H1 (cell line): ENCODE data around the gene SENP3. TPM values are rescaled to one million over a fixed set of nuclear protein-coding genes. Genes with fewer than 3 reads are reported as not detected.

Experiments
- CTCF ChIA-PET: fragments of 300-600 bp; sonication (Branson Sonifier 250); formaldehyde crosslinking; loops from one replicate; lab custom pipeline; 2021; ENCODE audit not compliant: partially characterized antibody; lab: Charles Lee
- POLR2A ChIA-PET: fragments of 300-600 bp; sonication (Branson Sonifier 250); formaldehyde crosslinking; loops from one replicate; lab custom pipeline; 2021; ENCODE audit warnings: inconsistent platforms; ENCODE audit not compliant: partially characterized antibody; lab: Charles Lee
- DNase-seq, 2 experiments: peaks; one replicate each; pipeline versions ENCODE4 v3.0.0 to v3.0.0-alpha.2; 2010 to 2022; ENCODE audit warnings: low spot score in 2 of 2, low read depth in 1 of 2, mixed read lengths in 1 of 2
- FAIRE-seq: peaks from 2 replicates; lab custom pipeline; 2011; peaks lifted over from hg19 to GRCh38; lab: Jason Lieb, UNC
- H2AFZ ChIP-seq: 2 replicates; pipeline ENCODE4 v1.8.1; 2012; ENCODE audit warnings: low read length, inconsistent platforms
- H2AK5ac ChIP-seq: 2 replicates; pipeline ENCODE4 v1.6.1; 2013; ENCODE audit warnings: low read depth, low read length
- H2BK120ac ChIP-seq: replicated peaks from 2 replicates; pipeline ENCODE3; 2013; ENCODE audit warnings: low read depth, low read length, inconsistent platforms
- H2BK12ac ChIP-seq: 2 replicates; pipeline ENCODE4 v1.6.1; 2013; ENCODE audit warnings: low read depth, low read length
- H2BK15ac ChIP-seq: 2 replicates; pipeline ENCODE4 v1.6.1; 2013; ENCODE audit warnings: low read length
- H2BK20ac ChIP-seq: 2 replicates; pipeline ENCODE4 v1.6.1; 2013; ENCODE audit warnings: low read length
- H2BK5ac ChIP-seq: 2 replicates; pipeline ENCODE4 v1.6.1; 2013; ENCODE audit warnings: low read depth, low read length
- H3K14ac ChIP-seq: 2 replicates; pipeline ENCODE4 v1.6.1; 2013; ENCODE audit warnings: inconsistent platforms; ENCODE audit not compliant: insufficient read length
- H3K18ac ChIP-seq: 2 replicates; pipeline ENCODE4 v1.6.1; 2013; ENCODE audit warnings: low read length; ENCODE audit errors: extremely low read depth
- H3K23ac ChIP-seq: 2 replicates; pipeline ENCODE4 v1.6.1; 2013; ENCODE audit warnings: inconsistent platforms; ENCODE audit not compliant: insufficient read length
- H3K23me2 ChIP-seq: 2 replicates; pipeline ENCODE4 v1.6.1; 2013; ENCODE audit warnings: low read depth, low read length
- H3K27ac ChIP-seq: 2 replicates; pipeline ENCODE4 v1.6.1; 2011; ENCODE audit warnings: low read depth, low read length, inconsistent platforms
- H3K27me3 ChIP-seq, 4 experiments: replicated peaks in 1 of 4; 1 replicate in 1 of 4; 2 replicates in 3 of 4; pipeline versions ENCODE4 v1.6.1 to v1.8.1; 2011 to 2013; ENCODE audit warnings: low read length in 3 of 4, mild to moderate bottlenecking in 3 of 4, inconsistent platforms in 2 of 4, mixed read lengths in 2 of 4, moderate library complexity in 1 of 4; ENCODE audit not compliant: control insufficient read depth in 3 of 4, insufficient read depth in 3 of 4; ENCODE audit errors: extremely low read depth in 1 of 4
- H3K36me3 ChIP-seq, 4 experiments: 2 replicates each; pipeline versions ENCODE4 v1.6.1 to v1.8.1; 2011 to 2013; ENCODE audit warnings: mild to moderate bottlenecking in 4 of 4, low read length in 3 of 4, moderate library complexity in 2 of 4, control low read depth in 1 of 4, inconsistent platforms in 1 of 4; ENCODE audit not compliant: insufficient read depth in 4 of 4, control insufficient read depth in 2 of 4
- H3K4ac ChIP-seq: replicated peaks from 2 replicates; pipeline ENCODE3; 2013; ENCODE audit warnings: low read length, low read depth, mixed read lengths, inconsistent platforms; ENCODE audit not compliant: insufficient read length
- H3K4me1 ChIP-seq, 4 experiments: replicated peaks in 1 of 4; 1 replicate in 1 of 4; 2 replicates in 3 of 4; pipeline versions ENCODE4 v1.6.1 to v1.8.1; 2011 to 2013; ENCODE audit warnings: low read length in 3 of 4, inconsistent platforms in 2 of 4, mixed read lengths in 1 of 4; ENCODE audit not compliant: insufficient read depth in 4 of 4, control insufficient read depth in 3 of 4
- H3K4me2 ChIP-seq, 2 experiments: 2 replicates each; pipeline versions ENCODE4 v1.6.1 to v1.8.1; 2011 to 2013; ENCODE audit warnings: low read depth in 2 of 2, low read length in 2 of 2, control low read depth in 1 of 2, inconsistent platforms in 1 of 2, mild to moderate bottlenecking in 1 of 2; ENCODE audit not compliant: insufficient read depth in 1 of 2
- H3K4me3 ChIP-seq, 4 experiments: fragments of 200-600, 300-600 bp in 1 of 4; sonication (generic), shearing (Covaris generic), sonication (Bioruptor Twin) in 1 of 4; 2 replicates each; pipeline versions ENCODE4 v1.5.1 to v1.8.1; 2011 to 2016; ENCODE audit warnings: low read length in 4 of 4, low read depth in 3 of 4, control low read depth in 2 of 4, inconsistent platforms in 2 of 4, mild to moderate bottlenecking in 2 of 4, mixed read lengths in 1 of 4, moderate library complexity in 1 of 4; ENCODE audit not compliant: insufficient read depth in 2 of 4; ENCODE audit errors: extremely low read depth in 1 of 4
- H3K56ac ChIP-seq: replicated peaks from 2 replicates; pipeline ENCODE3; 2013; ENCODE audit warnings: low read depth, mild to moderate bottlenecking, mixed read lengths, low read length, inconsistent platforms; ENCODE audit not compliant: insufficient read length
- H3K79me1 ChIP-seq: 2 replicates; pipeline ENCODE4 v1.6.1; 2013; ENCODE audit warnings: low read depth, low read length, control low read depth
- H3K79me2 ChIP-seq, 2 experiments: 2 replicates each; pipeline versions ENCODE4 v1.6.1 to v1.8.1; 2012 to 2013; ENCODE audit warnings: low read length in 2 of 2, mild to moderate bottlenecking in 2 of 2, inconsistent platforms in 1 of 2; ENCODE audit not compliant: insufficient read depth in 2 of 2, control insufficient read depth in 1 of 2
- H3K9ac ChIP-seq, 4 experiments: replicated peaks in 1 of 4; 1 replicate in 1 of 4; 2 replicates in 3 of 4; pipeline versions ENCODE4 v1.6.1 to v1.8.1; 2011 to 2013; ENCODE audit warnings: low read depth in 3 of 4, low read length in 3 of 4, control low read depth in 2 of 4, mild to moderate bottlenecking in 2 of 4, moderate library complexity in 2 of 4, inconsistent platforms in 1 of 4; ENCODE audit errors: extremely low read depth in 1 of 4
- H3K9me3 ChIP-seq, 2 experiments: 2 replicates each; pipeline versions ENCODE4 v1.6.1 to v1.8.1; 2012 to 2013; ENCODE audit warnings: mild to moderate bottlenecking in 2 of 2, moderate library complexity in 2 of 2, control low read depth in 1 of 2, inconsistent platforms in 1 of 2, low read depth in 1 of 2, low read length in 1 of 2, mixed read lengths in 1 of 2; ENCODE audit not compliant: insufficient read depth in 2 of 2
- H4K20me1 ChIP-seq, 2 experiments: replicated peaks in 1 of 2; 2 replicates each; pipeline versions ENCODE3 to v1.8.1; 2011 to 2013; ENCODE audit warnings: inconsistent platforms in 2 of 2, low read length in 2 of 2, mild to moderate bottlenecking in 1 of 2; ENCODE audit not compliant: insufficient read depth in 2 of 2, control insufficient read depth in 1 of 2
- H4K5ac ChIP-seq: 2 replicates; pipeline ENCODE4 v1.6.1; 2013; ENCODE audit warnings: low read length, low read depth, mixed read lengths, inconsistent platforms; ENCODE audit not compliant: insufficient read length
- H4K8ac ChIP-seq: 2 replicates; pipeline ENCODE4 v1.8.0; 2013; ENCODE audit warnings: mild to moderate bottlenecking, moderate library complexity, low read length, inconsistent platforms; ENCODE audit not compliant: insufficient read depth; ENCODE audit errors: extremely low read depth
- H4K91ac ChIP-seq: replicated peaks from 2 replicates; pipeline ENCODE3; 2013; ENCODE audit warnings: low read length, mixed read lengths, inconsistent platforms; ENCODE audit not compliant: insufficient read length
- ATF3 ChIP-seq: IDR thresholded peaks from 2 replicates; pipeline ENCODE4 v1.6.1; 2011; ENCODE audit warnings: low read depth, mild to moderate bottlenecking, low read length; ENCODE audit not compliant: insufficient read depth
- BRCA1 ChIP-seq: IDR thresholded peaks from 2 replicates; pipeline ENCODE4 v1.6.1; 2012; ENCODE audit warnings: low read depth, low read length, improper control_type of control experiment
- CEBPB ChIP-seq: IDR thresholded peaks from 2 replicates; pipeline ENCODE4 v1.6.1; 2012; ENCODE audit warnings: low read depth, low read length
- CHD2 ChIP-seq: IDR thresholded peaks from 2 replicates; pipeline ENCODE4 v1.6.1; 2012; ENCODE audit warnings: low read length, improper control_type of control experiment
- CTBP2 ChIP-seq: IDR thresholded peaks from 2 replicates; pipeline ENCODE4 v1.7.0; 2011; ENCODE audit warnings: borderline replicate concordance, mild to moderate bottlenecking, moderate library complexity, mixed read lengths, low read length; ENCODE audit not compliant: insufficient read depth, insufficient read length
- GABPA ChIP-seq: IDR thresholded peaks from 2 replicates; pipeline ENCODE4 v1.6.1; 2011; ENCODE audit warnings: mild to moderate bottlenecking, low read length, moderate library complexity, borderline replicate concordance; ENCODE audit not compliant: insufficient read depth
- POU5F1 ChIP-seq: IDR thresholded peaks from 2 replicates; pipeline ENCODE4 v1.6.1; 2011; ENCODE audit warnings: low read depth, mild to moderate bottlenecking, low read length, moderate library complexity
- RAD21 ChIP-seq, 2 experiments: IDR thresholded peaks in 1 of 2; conservative IDR thresholded peaks in 1 of 2; 2 replicates each; pipeline ENCODE4 v1.6.1; 2011; ENCODE audit warnings: low read depth in 2 of 2, low read length in 2 of 2, improper control_type of control experiment in 1 of 2, inconsistent platforms in 1 of 2, mild to moderate bottlenecking in 1 of 2, moderate library complexity in 1 of 2
- USF2 ChIP-seq: IDR thresholded peaks from 2 replicates; pipeline ENCODE4 v1.6.1; 2011; ENCODE audit warnings: low read length, improper control_type of control experiment
- YY1 ChIP-seq: IDR thresholded peaks from 2 replicates; pipeline ENCODE4 v1.6.1; 2011; ENCODE audit warnings: low read depth, mild to moderate bottlenecking, low read length
- WGBS, 2 experiments: shearing (Covaris generic) in 1 of 2; methylation state at CpG; one replicate each; pipeline versions ENCODE4 v1.1.6 to v1.1.7; 2013 to 2015; ENCODE audit warnings: low lambda C conversion rate in 2 of 2, mixed read lengths in 2 of 2, inconsistent platforms in 1 of 2, low coverage in 1 of 2, missing lambda C conversion rate in 1 of 2; ENCODE audit not compliant: insufficient replicate concordance in 2 of 2, insufficient coverage in 1 of 2, insufficient read length in 1 of 2; ENCODE audit errors: extremely low coverage in 1 of 2, missing lambda C conversion rate in 1 of 2; 5-methylcytosine and 5-hydroxymethylcytosine counted together
- polyA plus RNA-seq, 7 experiments: library from polyadenylated mRNA; depleted of rRNA in 3 of 7; stranded (reverse) in 5 of 7; unstranded in 2 of 7; fragments of >200 nt in 5 of 7; fragments of 200-250 nt in 2 of 7; gene quantifications; 1 replicate in 5 of 7; 2 replicates in 1 of 7; 4 replicates in 1 of 7; pipeline versions ENCODE4 v1.2.1 to v1.2.3, GENCODE V29; 2011 to 2013; ENCODE audit warnings: missing spikeins in 2 of 7, mixed read lengths in 2 of 7
- total RNA-seq: library from RNA; stranded (reverse); fragmentation: NEBNext Ultra II Directional; extraction: Animal tissue kit (Norgen Biotek cat#: 25700); gene quantifications from 2 replicates; pipeline ENCODE4 v1.2.1, GENCODE V29; 2021

SENP3 gene
- total and polyA plus RNA-seq, 2 of the 8 experiments (the other 6 are each of a cell fraction or from before 2014, with no cell fraction given): 86.2 to 129 TPM

GRCh38 chr17:7512824-7513540, 48.7 kb upstream of the SENP3 start:
- Histone ChIP-seq H2BK5ac (no peak overlapping the region), H3K4me3 (no peak overlapping the region), H3K56ac (no peak overlapping the region), H3K79me1 (no peaks in the 10 kb centered on the region; the same call in 1 of the 2 replicates), H4K5ac (no peak overlapping the region), H3K4me2 (no peak overlapping the region), H4K91ac (no peak overlapping the region), H3K14ac (no peak overlapping the region), H2AFZ (no peak overlapping the region), H2AK5ac (no peak overlapping the region), H3K27ac (no peak overlapping the region), H2BK120ac (no peak overlapping the region), H3K27me3 (no peaks in the 10 kb centered on the region), H3K4ac (no peak overlapping the region), H4K8ac (no peak overlapping the region), H2BK12ac (no peak overlapping the region), H3K23me2 (peaks cover 5% of the 10 kb centered on the region; the same call in 1 of the 2 replicates), H2BK15ac (no peak overlapping the region), H3K4me1 (no peaks in the 10 kb centered on the region), H4K20me1 (peaks cover 0 to 17% of the 10 kb centered on the region in 2 experiments), H3K79me2 (no peaks in the 10 kb centered on the region), H3K9ac (no peak overlapping the region), H3K36me3 (peaks cover 28 to 60% (median 55%) of the 10 kb centered on the region in 4 experiments), H2BK20ac (no peak overlapping the region), H3K23ac (no peak overlapping the region), H3K9me3 (no peaks in the 10 kb centered on the region; a peak in 1 of 4 replicates), H3K18ac (no peak overlapping the region)
- CTCF ChIA-PET: interaction anchor here (0.5 to 11.8 kb wide), 21 partner anchors 8 to 557 kb away, joined by 3 to 251 read pairs (median 6); partner anchors contain the start of genes SENP3, TMEM256, TMEM95 and TNFSF13
- WGBS, 2 experiments: 92% methylated on average over 19 of the region's 20 CpGs; no CpG with 5 or more reads in 1 of the 2 experiments
- POLR2A ChIA-PET: interaction anchor here (0.8 to 4.5 kb wide), 10 partner anchors 14 to 78 kb away, joined by 3 to 24 read pairs (median 4); partner anchors contain the start of genes MPDU1, POLR2A, SENP3 and TMEM102
- DNase-seq: no peak
- FAIRE-seq: no peak
- no peak for TF ChIP-seq BRCA1
- TF ChIP-seq CTBP2: no peak
- TF ChIP-seq GABPA: no peak
- no peak for TF ChIP-seq ATF3
- TF ChIP-seq USF2: no peak
- no peak for TF ChIP-seq CEBPB
- TF ChIP-seq POU5F1: no peak
- no peak for TF ChIP-seq YY1
- no peak for TF ChIP-seq CHD2
- TF ChIP-seq RAD21 (IDR thresholded peaks at IDR 0.05 in 1 of 2, conservative IDR thresholded peaks at IDR 0.05 in 1 of 2; ENCODE audit: low read depth in 2 of 2, low read length in 2 of 2): no peak
